GM12878 (cell line): ENCODE data around the gene CDH16. TPM values are rescaled to one million over a fixed set of nuclear protein-coding genes. Genes with fewer than 3 reads are reported as not detected.

ENCODE experiments used
- ATAC-seq: fragments of 200-7000 bp; cut with Tn5 transposase; 3 replicates; pipeline ENCODE4 v1.9.1; 2020; ENCODE audit warnings: mild to moderate bottlenecking, moderate library complexity
- BruUV-seq: library from RNA; stranded (reverse); fragments of 400-500 nt; replicated peaks from 2 replicates; lab custom pipeline; 2021; lab: Mats Ljungman, UMichigan
- CTCF ChIA-PET: fragments of 300-600 bp; sonication (Branson Sonifier 250); formaldehyde crosslinking; extraction: SDS; loops from one replicate; lab custom pipeline; 2021; ENCODE audit warnings: inconsistent platforms; lab: Yijun Ruan, JAX
- POLR2A ChIA-PET: fragments of 350-600 bp; formaldehyde crosslinking; extraction: SDS; loops from one replicate; lab custom pipeline; 2021; ENCODE audit warnings: inconsistent platforms; lab: Charles Lee
- RAD21 ChIA-PET: fragments of 300-600 bp; sonication (Branson Sonifier 250); formaldehyde crosslinking; loops from one replicate; lab custom pipeline; 2023; ENCODE audit warnings: antibody characterized with exemption; ENCODE audit not compliant: unreplicated experiment; lab: Charles Lee
- SMC1A ChIA-PET: fragments of 300-600 bp; sonication (Branson Sonifier 250); formaldehyde crosslinking; loops from one replicate; lab custom pipeline; 2023; ENCODE audit not compliant: unreplicated experiment, uncharacterized antibody; lab: Charles Lee
- DNase-seq: peaks from one replicate; pipeline ENCODE4 v3.0.0-alpha.2; 2011; ENCODE audit warnings: low read depth, low spot score
- FAIRE-seq: peaks from 3 replicates; lab custom pipeline; 2011; peaks lifted over from hg19 to GRCh38; lab: Jason Lieb, UNC
- H2AFZ ChIP-seq: 2 replicates; pipeline ENCODE4 v1.6.0; 2011; ENCODE audit warnings: low read depth, low read length, control low read depth; ENCODE audit not compliant: control insufficient read depth
- H3K27ac ChIP-seq: 2 replicates; pipeline ENCODE4 v1.5.1; 2011; ENCODE audit warnings: control low read depth; ENCODE audit not compliant: control insufficient read depth, insufficient read depth
- H3K27me3 ChIP-seq, 2 experiments: replicated peaks in 1 of 2; 2 replicates each; pipeline versions ENCODE4 v1.6.0 to v1.6.1; 2011; ENCODE audit warnings: low read length in 1 of 2; ENCODE audit not compliant: control insufficient read depth in 2 of 2, insufficient read depth in 2 of 2
- H3K36me3 ChIP-seq, 2 experiments: 2 replicates each; pipeline ENCODE4 v1.5.1; 2011; ENCODE audit warnings: low read length in 1 of 2; ENCODE audit not compliant: control insufficient read depth in 2 of 2, insufficient read depth in 2 of 2
- H3K4me1 ChIP-seq: 2 replicates; pipeline ENCODE4 v1.6.1; 2011; ENCODE audit warnings: mild to moderate bottlenecking, low read length, moderate library complexity, mixed read lengths; ENCODE audit not compliant: control insufficient read depth, insufficient read depth
- H3K4me2 ChIP-seq: 2 replicates; pipeline ENCODE4 v1.6.0; 2011; ENCODE audit warnings: control low read depth; ENCODE audit not compliant: control insufficient read depth, insufficient read depth
- H3K4me3 ChIP-seq: fragments of 200-600 bp; sonication (generic); 2 replicates; pipeline ENCODE4 v1.5.1; 2016
- H3K79me2 ChIP-seq: 2 replicates; pipeline ENCODE4 v1.6.0; 2011; ENCODE audit warnings: low read length; ENCODE audit not compliant: control insufficient read depth, insufficient read depth
- H3K9ac ChIP-seq: 2 replicates; pipeline ENCODE4 v1.8.0; 2011; ENCODE audit warnings: low read length, control low read depth, mixed read lengths; ENCODE audit not compliant: control insufficient read depth, insufficient read depth
- H3K9me3 ChIP-seq: replicated peaks from 3 replicates; pipeline ENCODE4 v1.5.1; 2011; ENCODE audit warnings: mild to moderate bottlenecking, low read length; ENCODE audit not compliant: control insufficient read depth, insufficient read depth
- H4K20me1 ChIP-seq: 2 replicates; pipeline ENCODE4 v1.6.0; 2011; ENCODE audit not compliant: control insufficient read depth, insufficient read depth
- CHD1 ChIP-seq: IDR thresholded peaks from 2 replicates; pipeline ENCODE4 v1.6.1; 2012; ENCODE audit warnings: low read depth, low read length, improper control_type of control experiment
- DPF2 ChIP-seq: fragments of 450-650 bp; IDR thresholded peaks from 2 replicates; pipeline ENCODE4 v1.6.1; 2017; ENCODE audit warnings: mild to moderate bottlenecking
- FOXK2 ChIP-seq: fragments of 450-650 bp; IDR thresholded peaks from 2 replicates; pipeline ENCODE4 v1.6.1; 2017; ENCODE audit warnings: mild to moderate bottlenecking, moderate library complexity
- JUND ChIP-seq: IDR thresholded peaks from 2 replicates; pipeline ENCODE4 v1.6.1; 2012; ENCODE audit warnings: low read depth, mild to moderate bottlenecking, low read length, improper control_type of control experiment, moderate library complexity
- MTA2 ChIP-seq: fragments of 450-650 bp; IDR thresholded peaks from 2 replicates; pipeline ENCODE4 v1.6.1; 2016; ENCODE audit warnings: low read depth, mild to moderate bottlenecking, moderate library complexity
- PML ChIP-seq: IDR thresholded peaks from 2 replicates; pipeline ENCODE4 v1.6.1; 2012; ENCODE audit warnings: low read length, inconsistent platforms
- RELA ChIP-seq: fragments of 450-650 bp; IDR thresholded peaks from 2 replicates; pipeline ENCODE4 v1.8.0; 2014; ENCODE audit warnings: borderline replicate concordance; ENCODE audit not compliant: partially characterized antibody
- SMC3 ChIP-seq: IDR thresholded peaks from 2 replicates; pipeline ENCODE4 v1.6.1; 2011; ENCODE audit warnings: low read length, improper control_type of control experiment, borderline replicate concordance
- STAT1 ChIP-seq: fragments of 450-650 bp; conservative IDR thresholded peaks from 2 replicates; pipeline ENCODE4 v1.6.1; 2014; ENCODE audit warnings: antibody characterized with exemption, mild to moderate bottlenecking
- ZBED1 ChIP-seq: IDR thresholded peaks from 2 replicates; pipeline ENCODE4 v1.6.1; 2016; ENCODE audit warnings: borderline replicate concordance
- ZNF217 ChIP-seq: fragments of 450-650 bp; IDR thresholded peaks from 2 replicates; pipeline ENCODE4 v1.6.1; 2017; ENCODE audit warnings: antibody characterized with exemption, mild to moderate bottlenecking
- WGBS: methylation state at CpG from one replicate; pipeline ENCODE4 v1.1.6; 2016; ENCODE audit warnings: low lambda C conversion rate; ENCODE audit not compliant: insufficient replicate concordance, insufficient coverage; ENCODE audit errors: missing lambda C conversion rate; 5-methylcytosine and 5-hydroxymethylcytosine counted together
- in situ Hi-C: fragments of 300-500 bp; cut with MboI; formaldehyde crosslinking; loops from 9 replicates; pipeline ENCODE4 v1.14.3; 2018; ENCODE audit warnings: mixed read lengths
- intact Hi-C: fragments of 100-400 bp; cut with micrococcal nuclease; formaldehyde crosslinking; loops from one replicate; pipeline ENCODE4 v1.14.2; 2022; ENCODE audit not compliant: unreplicated experiment
- polyA plus RNA-seq, 11 experiments: library from polyadenylated mRNA; depleted of rRNA in 4 of 11; unstranded in 6 of 11; stranded (reverse) in 5 of 11; fragments of >200 nt; fragmentation: Nextera tagmentation in 4 of 11; fragmentation: Illumina TruSeq in 1 of 11; extraction: Ambion mirVana in 4 of 11; extraction: Trizol in 1 of 11; gene quantifications; 1 replicate in 1 of 11; 2 replicates in 10 of 11; pipeline versions ENCODE4 v1.2.1 to v1.2.3, GENCODE V29; 2011 to 2016; ENCODE audit warnings: inconsistent platforms in 2 of 11, missing spikeins in 2 of 11, low read depth in 1 of 11
- total RNA-seq, 4 experiments: library from RNA; depleted of rRNA in 3 of 4; stranded (reverse); fragments of >200 nt in 3 of 4; fragmentation: Illumina TruSeq in 1 of 4; extraction: Trizol in 1 of 4; gene quantifications; 2 replicates each; pipeline versions ENCODE4 v1.2.1 to v1.2.3, GENCODE V29; 2013 to 2021
- TF ChIP-seq, protein P1 (sequence below): fragments of 450-650 bp; conservative IDR thresholded peaks from 2 replicates; pipeline ENCODE4 v1.6.1; 2017; ENCODE audit warnings: mild to moderate bottlenecking, moderate library complexity
- TF ChIP-seq, protein P2 (sequence below): IDR thresholded peaks from 2 replicates; pipeline ENCODE4 v1.6.1; 2011; ENCODE audit warnings: low read depth, low read length, improper control_type of control experiment, borderline replicate concordance
- TF ChIP-seq, protein P3 (sequence below): IDR thresholded peaks from 2 replicates; pipeline ENCODE4 v1.6.1; 2011; ENCODE audit warnings: borderline replicate concordance, low read depth, mild to moderate bottlenecking, moderate library complexity, low read length; ENCODE audit not compliant: insufficient read depth, poor library complexity, severe bottlenecking

The CDH16 gene
- total and polyA plus RNA-seq, 10 of the 15 experiments (the other 5 are each of a cell fraction or from before 2014, with no cell fraction given): 0.05 TPM; not detected in 9

DNA sequence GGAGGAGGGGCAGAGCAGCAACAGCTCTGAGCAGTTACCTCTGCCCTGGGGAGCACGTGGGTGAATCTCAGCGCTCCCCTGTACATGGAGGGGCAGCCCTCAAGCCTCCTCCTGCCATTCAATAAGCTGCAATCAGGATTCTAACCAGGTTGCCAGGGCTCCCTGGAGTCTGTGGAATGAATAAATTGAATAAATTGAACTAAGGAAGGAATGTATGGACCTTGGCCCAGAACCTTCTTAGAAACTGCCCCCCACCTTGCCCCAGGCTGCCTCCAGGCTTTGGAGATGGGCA, 1.6 kb upstream of the CDH16 start (continued):
- no peak for TF ChIP-seq MTA2
- TF ChIP-seq, protein P1, sequence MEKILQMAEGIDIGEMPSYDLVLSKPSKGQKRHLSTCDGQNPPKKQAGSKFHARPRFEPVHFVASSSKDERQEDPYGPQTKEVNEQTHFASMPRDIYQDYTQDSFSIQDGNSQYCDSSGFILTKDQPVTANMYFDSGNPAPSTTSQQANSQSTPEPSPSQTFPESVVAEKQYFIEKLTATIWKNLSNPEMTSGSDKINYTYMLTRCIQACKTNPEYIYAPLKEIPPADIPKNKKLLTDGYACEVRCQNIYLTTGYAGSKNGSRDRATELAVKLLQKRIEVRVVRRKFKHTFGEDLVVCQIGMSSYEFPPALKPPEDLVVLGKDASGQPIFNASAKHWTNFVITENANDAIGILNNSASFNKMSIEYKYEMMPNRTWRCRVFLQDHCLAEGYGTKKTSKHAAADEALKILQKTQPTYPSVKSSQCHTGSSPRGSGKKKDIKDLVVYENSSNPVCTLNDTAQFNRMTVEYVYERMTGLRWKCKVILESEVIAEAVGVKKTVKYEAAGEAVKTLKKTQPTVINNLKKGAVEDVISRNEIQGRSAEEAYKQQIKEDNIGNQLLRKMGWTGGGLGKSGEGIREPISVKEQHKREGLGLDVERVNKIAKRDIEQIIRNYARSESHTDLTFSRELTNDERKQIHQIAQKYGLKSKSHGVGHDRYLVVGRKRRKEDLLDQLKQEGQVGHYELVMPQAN: no peak
- TF ChIP-seq PML: no peak
- no peak for TF ChIP-seq RELA

DNA sequence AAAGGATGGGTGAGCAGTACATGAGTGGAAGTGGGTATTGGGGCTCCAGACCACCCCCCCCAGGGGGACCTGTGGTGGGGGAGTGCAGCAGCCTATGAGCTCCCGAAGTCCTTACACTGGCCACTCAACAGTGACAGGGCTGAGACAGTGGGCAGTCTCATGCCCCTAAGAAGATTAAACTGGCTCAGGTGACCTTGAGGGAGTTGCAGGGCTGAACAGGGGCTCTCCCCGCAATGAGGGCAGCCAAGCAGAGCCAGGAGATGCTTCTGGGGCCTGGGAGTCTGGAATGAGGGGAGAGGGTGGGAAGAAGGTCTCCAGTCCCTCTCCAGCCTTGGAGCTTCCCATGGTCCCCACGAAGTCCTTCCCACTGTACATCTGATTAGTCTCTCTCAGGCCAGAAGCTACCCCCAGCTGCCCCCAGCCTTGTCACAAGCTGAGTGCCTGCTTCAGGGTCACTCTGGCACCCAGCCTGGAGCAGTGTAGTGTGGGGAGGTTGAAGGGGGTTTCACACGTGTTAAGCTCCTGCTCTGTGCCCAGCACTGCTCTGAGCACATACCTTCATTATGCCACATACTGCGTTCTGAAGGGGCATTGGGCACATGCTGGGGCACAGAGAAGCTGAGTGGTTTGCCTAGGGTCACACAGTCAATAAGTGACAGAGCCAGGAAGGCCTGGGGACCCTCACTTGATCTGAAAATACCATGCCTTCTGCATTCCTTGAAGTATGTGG, 1.0 kb upstream of the CDH16 start:
- H3K27ac ChIP-seq: no peak overlapping the region
- no peak; the same call in 2 of the 3 replicates for ATAC-seq
- FAIRE-seq: no peak
- no peaks in the 10 kb centered on the region for H3K9me3 ChIP-seq
- no peak for DNase-seq
- H3K36me3 ChIP-seq: no peaks in the 10 kb centered on the region
- ChIA-PET RAD21 (interaction anchor here (1.1 kb wide), 1 partner anchor 9 kb away, joined by 4 read pairs; no protein-coding TSS in a partner anchor), POLR2A (interaction anchor here (0.5 kb wide), 1 partner anchor 415 kb away, joined by 5 read pairs; no protein-coding TSS in a partner anchor), SMC1A (interaction anchor here (1.1 kb wide), 1 partner anchor 9 kb away, joined by 3 read pairs; no protein-coding TSS in a partner anchor), CTCF (interaction anchor here (1.0 kb wide), 1 partner anchor 14 kb away, joined by 3 read pairs; no protein-coding TSS in a partner anchor)
- H3K4me3 ChIP-seq: no peak overlapping the region
- no peak overlapping the region for H2AFZ ChIP-seq
- intact Hi-C loops (no loop called here), in situ Hi-C loops (no loop called here)
- 15% methylated on average over 5 of the region's 5 CpGs for WGBS
- peaks cover 0 to 3% of the 10 kb centered on the region in 2 experiments; a peak in 3 of 4 replicates for H3K27me3 ChIP-seq
- H3K4me1 ChIP-seq: no peaks in the 10 kb centered on the region
- H3K79me2 ChIP-seq: no peaks in the 10 kb centered on the region
- no peak overlapping the region for H3K4me2 ChIP-seq
- H4K20me1 ChIP-seq: no peaks in the 10 kb centered on the region
- H3K9ac ChIP-seq: no peak overlapping the region
- no TSS peak for BruUV-seq
- TF ChIP-seq, protein P2, sequence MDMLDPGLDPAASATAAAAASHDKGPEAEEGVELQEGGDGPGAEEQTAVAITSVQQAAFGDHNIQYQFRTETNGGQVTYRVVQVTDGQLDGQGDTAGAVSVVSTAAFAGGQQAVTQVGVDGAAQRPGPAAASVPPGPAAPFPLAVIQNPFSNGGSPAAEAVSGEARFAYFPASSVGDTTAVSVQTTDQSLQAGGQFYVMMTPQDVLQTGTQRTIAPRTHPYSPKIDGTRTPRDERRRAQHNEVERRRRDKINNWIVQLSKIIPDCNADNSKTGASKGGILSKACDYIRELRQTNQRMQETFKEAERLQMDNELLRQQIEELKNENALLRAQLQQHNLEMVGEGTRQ: no peak
- TF ChIP-seq SMC3 (no peak), STAT1 (no peak), FOXK2 (no peak), ZNF217 (no peak), CHD1 (no peak), ZBED1 (no peak), DPF2 (no peak), JUND (no peak)
- TF ChIP-seq, protein P3, sequence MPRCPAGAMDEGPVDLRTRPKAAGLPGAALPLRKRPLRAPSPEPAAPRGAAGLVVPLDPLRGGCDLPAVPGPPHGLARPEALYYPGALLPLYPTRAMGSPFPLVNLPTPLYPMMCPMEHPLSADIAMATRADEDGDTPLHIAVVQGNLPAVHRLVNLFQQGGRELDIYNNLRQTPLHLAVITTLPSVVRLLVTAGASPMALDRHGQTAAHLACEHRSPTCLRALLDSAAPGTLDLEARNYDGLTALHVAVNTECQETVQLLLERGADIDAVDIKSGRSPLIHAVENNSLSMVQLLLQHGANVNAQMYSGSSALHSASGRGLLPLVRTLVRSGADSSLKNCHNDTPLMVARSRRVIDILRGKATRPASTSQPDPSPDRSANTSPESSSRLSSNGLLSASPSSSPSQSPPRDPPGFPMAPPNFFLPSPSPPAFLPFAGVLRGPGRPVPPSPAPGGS: no peak
